B cell (primary cell): ENCODE results near the gene GNB2. TPM values are rescaled to one million over a fixed set of nuclear protein-coding genes. Genes with fewer than 3 reads are reported as not detected.

Experiments
- ATAC-seq: fragments of 200-7000 bp; cut with Tn5 transposase; one replicate; pipeline ENCODE4 v1.10.0; 2021; ENCODE audit warnings: low read depth, mild to moderate bottlenecking, moderate number of reproducible peaks, moderate library complexity
- CTCF ChIA-PET: fragments of 350-600 bp; sonication (Branson Sonifier 250); formaldehyde crosslinking; loops from one replicate; lab custom pipeline; 2021; ENCODE audit warnings: antibody characterized with exemption, inconsistent platforms; lab: Charles Lee
- POLR2A ChIA-PET: fragments of 350-600 bp; sonication (Branson Sonifier 250); formaldehyde crosslinking; loops from one replicate; lab custom pipeline; 2021; ENCODE audit warnings: antibody characterized with exemption; lab: Charles Lee
- DNase-seq: peaks from one replicate; pipeline ENCODE4 v3.0.0; 2013
- H2AFZ ChIP-seq: 2 replicates; pipeline ENCODE4 v1.6.1; 2012; ENCODE audit warnings: mild to moderate bottlenecking, low read depth, low read length; ENCODE audit not compliant: insufficient read depth, poor library complexity, severe bottlenecking
- H3K27ac ChIP-seq, 2 donors: 1 replicate in 1 of 2; 2 replicates in 1 of 2; pipeline ENCODE4 v1.5.1; 2012 to 2013; ENCODE audit warnings: low read length in 2 of 2, mild to moderate bottlenecking in 2 of 2, moderate library complexity in 1 of 2
- H3K27me3 ChIP-seq, 4 experiments: fragments of 200-600 bp in 1 of 4; sonication (generic) in 1 of 4; replicated peaks in 1 of 4; 1 replicate in 2 of 4; 2 replicates in 2 of 4; pipeline versions ENCODE4 v1.6.1 to v1.7.0; 2013 to 2016; ENCODE audit warnings: low read length in 3 of 4, mild to moderate bottlenecking in 2 of 4, mixed read lengths in 1 of 4, moderate library complexity in 1 of 4; ENCODE audit not compliant: insufficient read depth in 4 of 4, control insufficient read depth in 3 of 4; ENCODE audit errors: control extremely low read depth in 1 of 4
- H3K36me3 ChIP-seq, 2 experiments: replicated peaks in 1 of 2; 1 replicate in 1 of 2; 2 replicates in 1 of 2; pipeline versions ENCODE4 v1.6.1 to v1.7.1; 2013; ENCODE audit warnings: low read length in 1 of 2; ENCODE audit not compliant: insufficient read depth in 2 of 2, control insufficient read depth in 1 of 2; ENCODE audit errors: control extremely low read depth in 1 of 2, extremely low read depth in 1 of 2
- H3K4me1 ChIP-seq, 2 donors: fragments of 200-600 bp in 1 of 2; sonication (generic) in 1 of 2; 1 replicate in 1 of 2; 2 replicates in 1 of 2; pipeline versions ENCODE4 v1.5.1 to v1.6.1; 2013 to 2017; ENCODE audit warnings: low read length in 2 of 2; ENCODE audit not compliant: control insufficient read depth in 2 of 2, insufficient read depth in 2 of 2
- H3K4me2 ChIP-seq: replicated peaks from 2 replicates; pipeline ENCODE3; 2012; ENCODE audit warnings: mild to moderate bottlenecking, low read depth, low read length; ENCODE audit not compliant: poor library complexity, severe bottlenecking
- H3K4me3 ChIP-seq, 5 experiments: fragments of 200-600 bp in 1 of 5; sonication (generic) in 1 of 5; 1 replicate in 3 of 5; 2 replicates in 2 of 5; pipeline versions ENCODE4 v1.5.1 to v1.7.0; 2011 to 2016; ENCODE audit warnings: low read length in 4 of 5, mild to moderate bottlenecking in 4 of 5, low read depth in 2 of 5, control low read depth in 1 of 5, moderate library complexity in 1 of 5; ENCODE audit not compliant: insufficient read depth in 1 of 5; ENCODE audit errors: control extremely low read depth in 1 of 5, extremely low read depth in 1 of 5
- H3K79me2 ChIP-seq: fragments of 200-600 bp; sonication (generic); one replicate; pipeline ENCODE4 v1.6.0; 2016; ENCODE audit warnings: low read length; ENCODE audit not compliant: control insufficient read depth, insufficient read depth
- H3K9ac ChIP-seq: fragments of 200-600 bp; sonication (generic); 2 replicates; pipeline ENCODE4 v1.6.1; 2017; ENCODE audit warnings: mild to moderate bottlenecking, low read length, moderate library complexity
- H3K9me3 ChIP-seq, 3 donors: one replicate each; pipeline versions ENCODE4 v1.6.1 to v1.7.1; 2013; ENCODE audit warnings: low read length in 2 of 3; ENCODE audit not compliant: control insufficient read depth in 2 of 3, insufficient read depth in 1 of 3; ENCODE audit errors: control extremely low read depth in 1 of 3
- H4K20me1 ChIP-seq: 2 replicates; pipeline ENCODE4 v1.6.0; 2012; ENCODE audit warnings: mild to moderate bottlenecking, low read length; ENCODE audit not compliant: insufficient read depth, control insufficient read depth, poor library complexity, severe bottlenecking
- H3K27ac Mint-ChIP-seq: one replicate; pipeline ENCODE4 v1.8.0; 2021; ENCODE audit warnings: mixed read lengths
- H3K27me3 Mint-ChIP-seq: one replicate; pipeline ENCODE4 v1.8.0; 2021; ENCODE audit warnings: mixed read lengths
- H3K4me1 Mint-ChIP-seq: one replicate; pipeline ENCODE4 v1.8.0; 2021; ENCODE audit warnings: mixed read lengths
- H3K4me3 Mint-ChIP-seq: one replicate; pipeline ENCODE4 v1.8.0; 2021; ENCODE audit warnings: mixed read lengths
- H3K9me3 Mint-ChIP-seq: one replicate; pipeline ENCODE4 v1.8.0; 2022; ENCODE audit warnings: mixed read lengths; ENCODE audit not compliant: insufficient read depth
- CTCF ChIP-seq: fragments of 200-600 bp; IDR thresholded peaks from one replicate; pipeline ENCODE4 v1.8.0; 2022; ENCODE audit warnings: antibody characterized with exemption, mild to moderate bottlenecking
- EZH2 ChIP-seq: IDR thresholded peaks from 2 replicates; pipeline ENCODE4 v1.6.1; 2012; ENCODE audit warnings: borderline replicate concordance, low read depth, mild to moderate bottlenecking, moderate library complexity, low read length; ENCODE audit not compliant: insufficient read depth, poor library complexity, severe bottlenecking
- WGBS: methylation state at CpG from one replicate; pipeline ENCODE4 v1.1.5; 2013; ENCODE audit warnings: missing lambda C conversion rate; ENCODE audit not compliant: insufficient coverage; 5-methylcytosine and 5-hydroxymethylcytosine counted together
- intact Hi-C: fragments of 100-400 bp; cut with micrococcal nuclease; formaldehyde crosslinking; loops from one replicate; pipeline ENCODE4 v1.10.0; 2022
- polyA plus RNA-seq: library from polyadenylated mRNA; depleted of rRNA; stranded (reverse); fragments of >200 nt; gene quantifications from 2 replicates; pipeline ENCODE4 v1.2.3, GENCODE V29; 2012
- total RNA-seq, 2 donors: library from RNA; stranded (reverse); fragments of 120-200 nt in 1 of 2; gene quantifications; 1 replicate in 1 of 2; 2 replicates in 1 of 2; pipeline versions ENCODE4 v1.2.3 to v1.2.4, GENCODE V29; 2013 to 2022

GNB2 gene
- total and polyA plus RNA-seq, 2 donors (not counting 1 experiment from before 2014, with no cell fraction given) = 127 to 221 TPM

GRCh38 chr7:100686201-100686821, 12.8 kb downstream of the GNB2 start:
- Mint-ChIP-seq H3K27ac (no peak overlapping the region), H3K4me1 (peaks cover 19% of the 10 kb centered on the region), H3K4me3 (no peak overlapping the region), H3K27me3 (no peaks in the 10 kb centered on the region), H3K9me3 (no peaks in the 10 kb centered on the region)
- DNase-seq (no peak), ATAC-seq (no peak)
- Histone ChIP-seq H3K9me3 (no peaks in the 10 kb centered on the region), H2AFZ (no peak overlapping the region), H3K4me1 (peaks cover 15 to 17% of the 10 kb centered on the region in 2 donors), H3K4me2 (no peak overlapping the region), H3K36me3 (peaks cover 0 to 85% of the 10 kb centered on the region in 2 experiments), H3K9ac (no peak overlapping the region), H3K27me3 (no peaks in the 10 kb centered on the region), H3K79me2 (peaks cover 47% of the 10 kb centered on the region), H3K4me3 (no peak overlapping the region), H4K20me1 (peaks cover 86% of the 10 kb centered on the region), H3K27ac (no peak overlapping the region)
- TF ChIP-seq CTCF = no peak
- TF ChIP-seq EZH2 = no peak
- intact Hi-C loops = no loop called here
- 95% methylated on average over 24 of the region's 33 CpGs for WGBS
- ChIA-PET POLR2A (no interaction called here), CTCF (no interaction called here)

GRCh38 chr7:100686822-100687211, 13.3 kb downstream of the GNB2 start:
- Histone ChIP-seq H3K4me3 (no peak overlapping the region), H4K20me1 (peaks cover 91% of the 10 kb centered on the region), H3K4me2 (no peak overlapping the region), H3K4me1 (peaks cover 20 to 21% of the 10 kb centered on the region in 2 donors), H2AFZ (no peak overlapping the region), H3K27me3 (no peaks in the 10 kb centered on the region), H3K9me3 (no peaks in the 10 kb centered on the region), H3K9ac (no peak overlapping the region), H3K79me2 (peaks cover 53% of the 10 kb centered on the region), H3K27ac (no peak overlapping the region), H3K36me3 (peaks cover 0 to 80% of the 10 kb centered on the region in 2 experiments)
- ChIA-PET POLR2A (no interaction called here), CTCF (no interaction called here)
- H3K4me3 Mint-ChIP-seq = no peak overlapping the region
- TF ChIP-seq CTCF (no peak), EZH2 (no peak)
- intact Hi-C loops = no loop called here
- H3K4me1 Mint-ChIP-seq = peaks cover 23% of the 10 kb centered on the region
- no peak overlapping the region for H3K27ac Mint-ChIP-seq
- WGBS = 90% methylated on average over 12 of the region's 17 CpGs
- DNase-seq (no peak), ATAC-seq (no peak)
- H3K27me3 Mint-ChIP-seq = no peaks in the 10 kb centered on the region
- H3K9me3 Mint-ChIP-seq = no peaks in the 10 kb centered on the region
